Rectal smooth muscle tissue (tissue), 1 donor: ENCODE results near the gene GNPTAB.
"Not testable (repeated sequence)": the region's sequence is repeated elsewhere in the genome, so short reads cannot be mapped to it uniquely, and the experiment has no call there.

ENCODE experiments used
- H3K27ac ChIP-seq: one replicate; pipeline ENCODE4 v1.7.0; 2013; ENCODE audit warnings: low read depth, low read length, inconsistent platforms
- H3K27me3 ChIP-seq: one replicate; pipeline ENCODE4 v1.7.0; 2013; ENCODE audit warnings: low read length; ENCODE audit not compliant: control insufficient read depth, insufficient read depth
- H3K36me3 ChIP-seq: one replicate; pipeline ENCODE4 v1.7.0; 2013; ENCODE audit warnings: low read length; ENCODE audit not compliant: control insufficient read depth, insufficient read depth
- H3K4me1 ChIP-seq: one replicate; pipeline ENCODE4 v1.7.0; 2013; ENCODE audit warnings: low read length; ENCODE audit not compliant: control insufficient read depth, insufficient read depth
- H3K4me3 ChIP-seq: one replicate; pipeline ENCODE4 v1.7.0; 2013; ENCODE audit warnings: low read length
- H3K9ac ChIP-seq: one replicate; pipeline ENCODE4 v1.7.0; 2013; ENCODE audit warnings: low read length

Gene GNPTAB

DNA sequence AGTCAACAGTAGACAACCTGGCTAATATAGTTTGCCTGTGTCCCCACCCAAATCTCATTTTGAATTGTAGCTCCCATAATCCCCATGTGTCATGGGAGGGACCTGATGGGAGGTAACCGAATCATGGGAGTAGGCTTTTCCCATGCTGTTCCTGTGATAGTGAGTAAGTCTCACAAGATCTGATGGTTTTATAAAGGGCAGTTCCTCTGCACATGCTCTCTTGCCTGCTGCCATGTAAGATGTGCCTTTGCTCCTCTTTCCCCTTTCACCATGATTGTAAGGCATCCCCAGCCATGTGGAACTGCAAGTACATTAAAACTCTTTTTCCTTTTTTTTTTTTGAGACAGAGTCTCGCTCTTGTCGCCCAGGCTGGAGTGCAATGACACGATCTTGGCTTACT lies 12.1 kb downstream of the GNPTAB start:
- H3K27ac ChIP-seq, H3K4me1 ChIP-seq, H3K27me3 ChIP-seq, H3K9ac ChIP-seq, H3K36me3 ChIP-seq, H3K4me3 ChIP-seq: not testable (repeated sequence)

GRCh38 chr12:101813117-101813516 lies 17.6 kb downstream of the GNPTAB start:
- Histone ChIP-seq H3K27ac (no peak overlapping the region), H3K4me1 (no peaks in the 10 kb centered on the region), H3K4me3 (no peak overlapping the region), H3K9ac (no peak overlapping the region), H3K36me3 (no peaks in the 10 kb centered on the region), H3K27me3 (no peaks in the 10 kb centered on the region)

DNA sequence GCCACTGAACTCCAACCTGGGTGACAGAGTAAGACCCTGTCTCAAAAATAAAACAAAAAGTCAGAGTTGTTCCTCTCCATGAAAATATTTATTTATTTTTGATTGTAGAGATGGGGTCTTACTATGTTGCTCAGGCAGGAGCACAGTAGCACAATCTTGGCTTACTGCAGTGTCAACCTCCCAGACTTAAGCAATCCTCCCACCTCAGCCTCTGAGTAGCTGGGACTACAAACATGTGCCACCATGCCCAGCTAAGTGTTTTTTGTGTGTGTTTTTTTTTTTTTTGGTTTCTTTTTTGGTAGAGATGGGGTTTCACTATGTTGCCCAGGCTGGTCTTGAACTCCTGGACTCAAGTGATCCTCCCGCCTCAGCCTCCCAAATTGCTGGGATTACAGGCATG lies 18.0 kb downstream of the GNPTAB start:
- H3K4me3 ChIP-seq, H3K4me1 ChIP-seq, H3K27me3 ChIP-seq, H3K27ac ChIP-seq, H3K9ac ChIP-seq, H3K36me3 ChIP-seq: not testable (repeated sequence)

- not testable (repeated sequence) for H3K9ac ChIP-seq, H3K36me3 ChIP-seq, H3K4me1 ChIP-seq, H3K27me3 ChIP-seq, H3K27ac ChIP-seq, H3K4me3 ChIP-seq
These were observed 19.4 kb downstream of the GNPTAB start for GRCh38 chr12:101811342-101811741.

DNA sequence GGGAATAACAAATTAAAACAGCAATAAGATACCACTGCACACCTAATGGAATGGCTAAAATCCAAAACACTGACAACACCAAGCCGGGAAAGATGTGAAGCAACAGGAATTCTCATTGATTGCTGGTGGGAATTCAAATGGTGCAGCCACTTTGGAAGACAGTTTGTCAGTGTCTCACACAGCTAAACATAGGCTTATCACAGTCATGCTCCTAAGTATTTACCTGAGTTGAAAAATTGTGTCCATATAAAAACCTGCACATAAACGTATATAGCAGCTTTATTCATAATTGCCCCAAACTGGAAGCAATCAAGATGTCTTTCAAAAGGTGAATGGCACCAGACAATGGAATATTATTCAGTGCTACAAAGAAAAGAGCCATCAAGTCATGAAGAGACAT lies 21.6 kb downstream of the GNPTAB start:
- Histone ChIP-seq H3K9ac (no peak overlapping the region), H3K36me3 (no peaks in the 10 kb centered on the region), H3K27me3 (no peaks in the 10 kb centered on the region), H3K27ac (no peak overlapping the region), H3K4me1 (no peaks in the 10 kb centered on the region), H3K4me3 (no peak overlapping the region)

GRCh38 chr12:101806265-101806664 lies 24.5 kb downstream of the GNPTAB start:
- Histone ChIP-seq H3K27ac (no peak overlapping the region), H3K4me3 (no peak overlapping the region), H3K9ac (no peak overlapping the region), H3K4me1 (no peaks in the 10 kb centered on the region), H3K36me3 (no peaks in the 10 kb centered on the region), H3K27me3 (no peaks in the 10 kb centered on the region)

DNA sequence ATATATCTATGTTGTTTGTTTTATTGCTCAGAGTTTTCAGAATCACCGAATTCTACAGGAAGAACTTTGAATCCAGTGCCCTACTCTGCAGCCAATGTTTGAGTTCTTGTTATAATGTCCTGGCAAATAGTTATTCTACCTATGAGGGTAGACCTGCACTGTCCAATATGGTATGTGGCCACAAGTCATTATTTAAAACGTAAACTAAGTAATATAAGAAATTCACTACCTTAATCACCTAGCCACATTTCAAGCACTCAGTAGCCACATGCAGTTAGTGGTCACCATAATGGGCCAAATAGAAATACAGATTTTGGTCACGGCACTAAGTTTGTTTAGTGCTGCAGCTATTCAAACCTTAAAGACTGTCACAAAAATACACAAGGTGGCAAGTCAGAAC lies 26.4 kb downstream of the GNPTAB start:
- Histone ChIP-seq H3K4me3 (no peak overlapping the region), H3K9ac (no peak overlapping the region), H3K27me3 (no peaks in the 10 kb centered on the region), H3K36me3 (no peaks in the 10 kb centered on the region), H3K27ac (no peak overlapping the region), H3K4me1 (no peaks in the 10 kb centered on the region)

- no peaks in the 10 kb centered on the region for H3K4me1 ChIP-seq
- H3K9ac ChIP-seq: no peak overlapping the region
- H3K27ac ChIP-seq: no peak overlapping the region
- no peaks in the 10 kb centered on the region for H3K36me3 ChIP-seq
- H3K27me3 ChIP-seq: no peaks in the 10 kb centered on the region
- H3K4me3 ChIP-seq: no peak overlapping the region
These were observed 26.8 kb downstream of the GNPTAB start for GRCh38 chr12:101803978-101804377.

GRCh38 chr12:101802486-101802885 lies 28.3 kb downstream of the GNPTAB start:
- H3K27me3 ChIP-seq: no peaks in the 10 kb centered on the region
- no peak overlapping the region for H3K9ac ChIP-seq
- no peak overlapping the region for H3K27ac ChIP-seq
- no peaks in the 10 kb centered on the region for H3K4me1 ChIP-seq
- H3K4me3 ChIP-seq: no peak overlapping the region
- H3K36me3 ChIP-seq: no peaks in the 10 kb centered on the region

DNA sequence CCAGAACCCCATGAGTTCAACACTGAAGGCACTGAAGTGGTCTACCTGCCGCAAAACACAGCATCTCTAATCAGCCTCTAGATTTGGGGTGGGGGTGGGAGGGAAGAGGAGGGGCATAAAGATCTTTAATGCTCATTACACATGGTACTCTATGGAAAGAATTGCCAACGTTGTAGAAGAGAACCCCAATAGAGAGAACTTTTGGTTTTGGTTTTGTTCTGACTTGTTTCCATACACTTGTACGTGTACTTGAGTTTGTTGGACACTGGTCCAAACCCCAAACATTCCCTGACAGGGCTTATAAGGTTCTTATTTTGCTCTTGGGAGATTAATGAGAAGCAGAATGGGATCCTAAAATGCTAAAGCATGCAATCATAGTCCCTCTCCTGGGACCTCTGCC lies 31.0 kb downstream of the GNPTAB start:
- Histone ChIP-seq H3K4me3 (no peak overlapping the region), H3K36me3 (no peaks in the 10 kb centered on the region), H3K4me1 (no peaks in the 10 kb centered on the region), H3K27ac (no peak overlapping the region), H3K9ac (no peak overlapping the region), H3K27me3 (no peaks in the 10 kb centered on the region)

DNA sequence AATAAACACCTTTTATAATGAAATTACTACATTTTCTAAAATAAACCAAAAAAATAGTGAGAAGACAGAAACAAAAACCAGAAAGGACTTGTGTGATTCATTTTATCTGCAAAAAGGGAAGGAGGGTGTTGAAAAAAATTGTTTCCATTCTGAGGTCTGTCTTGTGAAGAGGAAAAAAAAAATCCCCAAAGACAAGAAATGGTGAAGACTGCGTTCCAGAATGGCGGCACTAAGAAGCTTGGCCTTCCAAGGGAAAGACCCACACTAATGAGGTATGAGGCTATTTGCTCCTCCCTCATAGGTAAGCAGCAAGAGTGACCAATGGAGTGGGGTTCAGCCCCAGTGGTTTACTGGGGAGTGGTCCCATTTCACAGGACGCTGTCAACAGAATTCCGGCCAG lies 35.0 kb downstream of the GNPTAB start:
- H3K9ac ChIP-seq: no peak overlapping the region
- no peaks in the 10 kb centered on the region for H3K27me3 ChIP-seq
- H3K4me1 ChIP-seq: no peaks in the 10 kb centered on the region
- H3K36me3 ChIP-seq: no peaks in the 10 kb centered on the region
- H3K4me3 ChIP-seq: no peak overlapping the region
- H3K27ac ChIP-seq: no peak overlapping the region

DNA sequence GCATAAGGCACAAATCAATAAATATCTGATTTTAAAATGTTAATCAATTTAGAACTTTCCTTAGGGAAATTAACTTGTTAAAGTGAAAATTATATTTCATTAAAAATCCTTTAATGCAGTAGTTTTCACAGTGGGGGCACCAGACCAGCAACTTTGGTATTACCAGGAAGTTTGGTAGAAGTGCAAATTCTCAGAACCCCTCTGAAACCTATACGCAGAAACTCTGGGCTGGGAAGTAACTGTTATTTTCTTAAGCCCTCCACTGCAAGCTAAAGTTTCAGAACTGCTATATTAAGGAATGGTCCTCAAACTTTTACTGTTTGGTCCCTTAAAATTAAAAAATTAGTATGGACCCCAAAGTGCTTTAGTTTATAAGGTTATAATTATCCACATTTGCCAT lies 35.7 kb downstream of the GNPTAB start:
- H3K36me3 ChIP-seq: peaks cover 3% of the 10 kb centered on the region
- no peaks in the 10 kb centered on the region for H3K4me1 ChIP-seq
- H3K27me3 ChIP-seq: no peaks in the 10 kb centered on the region
- no peak overlapping the region for H3K27ac ChIP-seq
- H3K9ac ChIP-seq: no peak overlapping the region
- H3K4me3 ChIP-seq: no peak overlapping the region

- H3K4me1 ChIP-seq: no peaks in the 10 kb centered on the region
- no peak overlapping the region for H3K4me3 ChIP-seq
- peaks cover 5% of the 10 kb centered on the region for H3K36me3 ChIP-seq
These were observed 36.2 kb downstream of the GNPTAB start for GRCh38 chr12:101794574-101794973.

DNA sequence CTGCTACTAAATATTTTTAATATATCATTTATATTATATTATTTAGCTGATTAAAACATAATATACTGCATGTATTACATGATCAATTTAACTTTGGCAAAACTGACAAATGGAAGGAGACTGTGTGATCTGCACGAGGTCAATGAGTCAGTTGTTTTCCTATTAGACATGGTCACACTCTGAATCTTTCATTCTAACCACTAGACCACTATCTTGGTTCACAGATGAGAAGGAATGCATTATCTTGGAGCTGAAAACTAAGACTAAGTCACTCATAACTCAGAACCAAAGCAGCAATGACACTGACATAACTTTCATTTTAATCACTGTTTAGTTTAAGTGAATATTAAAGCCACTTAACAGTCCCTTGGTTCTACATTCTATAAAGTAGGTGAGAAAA lies 37.4 kb downstream of the GNPTAB start:
- no peak overlapping the region for H3K9ac ChIP-seq
- H3K4me1 ChIP-seq: no peaks in the 10 kb centered on the region
- no peaks in the 10 kb centered on the region for H3K27me3 ChIP-seq
- H3K36me3 ChIP-seq: peaks cover 5% of the 10 kb centered on the region
- no peak overlapping the region for H3K27ac ChIP-seq
- H3K4me3 ChIP-seq: no peak overlapping the region

More at GRCh38 chr12:101794574-101794973, 36.2 kb downstream of the GNPTAB start:
- no peak overlapping the region for H3K9ac ChIP-seq
- no peak overlapping the region for H3K27ac ChIP-seq
- H3K27me3 ChIP-seq: no peaks in the 10 kb centered on the region
